Measurements from ENCODE around the gene N4BP2L2. TPM values are rescaled to one million over a fixed set of nuclear protein-coding genes. Genes with fewer than 3 reads are reported as not detected.

N4BP2L2 gene
- polyA plus RNA-seq, 1 donor from 2014 or later = 317 TPM

- Histone ChIP-seq H3K36me3 (ENCODE audit: insufficient read depth, low read length) (peaks cover 6% of the 10 kb centered on the region), H3K79me2 (replicated peaks; ENCODE audit: insufficient read depth, low read length) (peaks cover 21% of the 10 kb centered on the region), H3K27me3 (ENCODE audit: insufficient read depth, low read depth, low read length) (no peaks in the 10 kb centered on the region), H3K27ac (ENCODE audit: low read length) (no peak overlapping the region), H3K9me2 (ENCODE audit: insufficient read depth, low read length) (no peaks in the 10 kb centered on the region), H2AFZ (ENCODE audit: low read depth, low read length) (no peak overlapping the region), H4K20me1 (ENCODE audit: insufficient read depth) (no peaks in the 10 kb centered on the region), H3K9me3 (ENCODE audit: low read length) (no peaks in the 10 kb centered on the region), H3K4me2 (ENCODE audit: low read length) (no peak overlapping the region), H3F3A (ENCODE audit: insufficient read depth, low read length, poor library complexity, severe bottlenecking) (no peaks in the 10 kb centered on the region), H3K4me3 (ENCODE audit: low read length) (no peak overlapping the region), H3K9ac (ENCODE audit: low read length) (no peak overlapping the region)
- TF ChIP-seq POLR2AphosphoS5 (IDR thresholded peaks at IDR 0.05) (no peak), MXI1 (conservative IDR thresholded peaks at IDR 0.05; ENCODE audit: poor library complexity, severe bottlenecking) (no peak), EZH2 (IDR thresholded peaks at IDR 0.05; ENCODE audit: borderline replicate concordance, insufficient read depth, low read length, poor library complexity, severe bottlenecking) (no peak), SMC3 (conservative IDR thresholded peaks at IDR 0.05; ENCODE audit: poor library complexity) (no peak), EP300 (conservative IDR thresholded peaks at IDR 0.05; ENCODE audit: poor library complexity, severe bottlenecking) (no peak), TAF1 (IDR thresholded peaks at IDR 0.05; ENCODE audit: low read depth) (no peak), RAD21 (conservative IDR thresholded peaks at IDR 0.05) (no peak)
- TF ChIP-seq, protein P1, sequence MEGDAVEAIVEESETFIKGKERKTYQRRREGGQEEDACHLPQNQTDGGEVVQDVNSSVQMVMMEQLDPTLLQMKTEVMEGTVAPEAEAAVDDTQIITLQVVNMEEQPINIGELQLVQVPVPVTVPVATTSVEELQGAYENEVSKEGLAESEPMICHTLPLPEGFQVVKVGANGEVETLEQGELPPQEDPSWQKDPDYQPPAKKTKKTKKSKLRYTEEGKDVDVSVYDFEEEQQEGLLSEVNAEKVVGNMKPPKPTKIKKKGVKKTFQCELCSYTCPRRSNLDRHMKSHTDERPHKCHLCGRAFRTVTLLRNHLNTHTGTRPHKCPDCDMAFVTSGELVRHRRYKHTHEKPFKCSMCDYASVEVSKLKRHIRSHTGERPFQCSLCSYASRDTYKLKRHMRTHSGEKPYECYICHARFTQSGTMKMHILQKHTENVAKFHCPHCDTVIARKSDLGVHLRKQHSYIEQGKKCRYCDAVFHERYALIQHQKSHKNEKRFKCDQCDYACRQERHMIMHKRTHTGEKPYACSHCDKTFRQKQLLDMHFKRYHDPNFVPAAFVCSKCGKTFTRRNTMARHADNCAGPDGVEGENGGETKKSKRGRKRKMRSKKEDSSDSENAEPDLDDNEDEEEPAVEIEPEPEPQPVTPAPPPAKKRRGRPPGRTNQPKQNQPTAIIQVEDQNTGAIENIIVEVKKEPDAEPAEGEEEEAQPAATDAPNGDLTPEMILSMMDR (IDR thresholded peaks at IDR 0.05; ENCODE audit: poor library complexity, severe bottlenecking) = no peak
- TF ChIP-seq, protein P2, sequence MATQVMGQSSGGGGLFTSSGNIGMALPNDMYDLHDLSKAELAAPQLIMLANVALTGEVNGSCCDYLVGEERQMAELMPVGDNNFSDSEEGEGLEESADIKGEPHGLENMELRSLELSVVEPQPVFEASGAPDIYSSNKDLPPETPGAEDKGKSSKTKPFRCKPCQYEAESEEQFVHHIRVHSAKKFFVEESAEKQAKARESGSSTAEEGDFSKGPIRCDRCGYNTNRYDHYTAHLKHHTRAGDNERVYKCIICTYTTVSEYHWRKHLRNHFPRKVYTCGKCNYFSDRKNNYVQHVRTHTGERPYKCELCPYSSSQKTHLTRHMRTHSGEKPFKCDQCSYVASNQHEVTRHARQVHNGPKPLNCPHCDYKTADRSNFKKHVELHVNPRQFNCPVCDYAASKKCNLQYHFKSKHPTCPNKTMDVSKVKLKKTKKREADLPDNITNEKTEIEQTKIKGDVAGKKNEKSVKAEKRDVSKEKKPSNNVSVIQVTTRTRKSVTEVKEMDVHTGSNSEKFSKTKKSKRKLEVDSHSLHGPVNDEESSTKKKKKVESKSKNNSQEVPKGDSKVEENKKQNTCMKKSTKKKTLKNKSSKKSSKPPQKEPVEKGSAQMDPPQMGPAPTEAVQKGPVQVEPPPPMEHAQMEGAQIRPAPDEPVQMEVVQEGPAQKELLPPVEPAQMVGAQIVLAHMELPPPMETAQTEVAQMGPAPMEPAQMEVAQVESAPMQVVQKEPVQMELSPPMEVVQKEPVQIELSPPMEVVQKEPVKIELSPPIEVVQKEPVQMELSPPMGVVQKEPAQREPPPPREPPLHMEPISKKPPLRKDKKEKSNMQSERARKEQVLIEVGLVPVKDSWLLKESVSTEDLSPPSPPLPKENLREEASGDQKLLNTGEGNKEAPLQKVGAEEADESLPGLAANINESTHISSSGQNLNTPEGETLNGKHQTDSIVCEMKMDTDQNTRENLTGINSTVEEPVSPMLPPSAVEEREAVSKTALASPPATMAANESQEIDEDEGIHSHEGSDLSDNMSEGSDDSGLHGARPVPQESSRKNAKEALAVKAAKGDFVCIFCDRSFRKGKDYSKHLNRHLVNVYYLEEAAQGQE (IDR thresholded peaks at IDR 0.05; ENCODE audit: borderline replicate concordance) = no peak
Observed at GRCh38 chr13:32525766-32526165, 12.8 kb downstream of the N4BP2L2 start.

DNA sequence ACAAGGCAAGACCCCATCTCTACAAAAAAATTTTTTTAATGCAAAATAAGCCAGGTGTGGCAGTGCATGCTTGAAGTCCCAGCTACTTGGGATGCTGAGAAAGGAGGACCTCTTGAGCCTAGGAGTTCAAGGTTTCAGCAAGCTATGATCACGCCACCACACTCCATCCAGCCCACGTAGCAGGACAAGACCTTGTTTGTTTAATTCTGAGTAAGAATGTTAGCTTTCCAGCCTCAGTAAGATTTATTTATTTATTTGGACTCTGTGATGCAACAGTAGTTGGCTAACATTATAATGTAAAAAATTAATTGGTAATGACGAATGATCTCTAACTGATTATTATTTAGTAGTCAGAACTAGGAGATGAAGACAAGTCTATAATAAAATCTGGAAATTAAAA lies 23.3 kb downstream of the N4BP2L2 start:
- Histone ChIP-seq H3K9me2 (ENCODE audit: insufficient read depth, low read length) (no peaks in the 10 kb centered on the region), H2AFZ (ENCODE audit: low read depth, low read length) (no peak overlapping the region), H3K9ac (ENCODE audit: low read length) (no peak overlapping the region), H3K4me3 (ENCODE audit: low read length) (no peak overlapping the region), H3K27me3 (ENCODE audit: insufficient read depth, low read depth, low read length) (no peaks in the 10 kb centered on the region), H3K9me3 (ENCODE audit: low read length) (no peaks in the 10 kb centered on the region), H3K4me2 (ENCODE audit: low read length) (no peak overlapping the region), H3K27ac (ENCODE audit: low read length) (no peak overlapping the region), H3K79me2 (replicated peaks; ENCODE audit: insufficient read depth, low read length) (no peaks in the 10 kb centered on the region), H3K36me3 (ENCODE audit: insufficient read depth, low read length) (peaks cover 8% of the 10 kb centered on the region), H3F3A (ENCODE audit: insufficient read depth, low read length, poor library complexity, severe bottlenecking) (no peaks in the 10 kb centered on the region), H4K20me1 (ENCODE audit: insufficient read depth) (no peaks in the 10 kb centered on the region)
- TF ChIP-seq RAD21 (conservative IDR thresholded peaks at IDR 0.05) (no peak), EP300 (conservative IDR thresholded peaks at IDR 0.05; ENCODE audit: poor library complexity, severe bottlenecking) (no peak), TAF1 (IDR thresholded peaks at IDR 0.05; ENCODE audit: low read depth) (no peak), MXI1 (conservative IDR thresholded peaks at IDR 0.05; ENCODE audit: poor library complexity, severe bottlenecking) (no peak), EZH2 (IDR thresholded peaks at IDR 0.05; ENCODE audit: borderline replicate concordance, insufficient read depth, low read length, poor library complexity, severe bottlenecking) (no peak), SMC3 (conservative IDR thresholded peaks at IDR 0.05; ENCODE audit: poor library complexity) (no peak), POLR2AphosphoS5 (IDR thresholded peaks at IDR 0.05) (no peak)
- TF ChIP-seq, protein P1 (IDR thresholded peaks at IDR 0.05; ENCODE audit: poor library complexity, severe bottlenecking) = no peak
- TF ChIP-seq, protein P2 (IDR thresholded peaks at IDR 0.05; ENCODE audit: borderline replicate concordance) = no peak

Measured in neural cell (in vitro differentiated cells).